CD4-positive, alpha-beta T cell treated with Interleukin-10 for 1 hour (primary cell): ENCODE data around the gene KDM4E.

Source experiments
- DNase-seq: peaks from one replicate; pipeline ENCODE4 v3.0.0-alpha.2; 2020

The KDM4E gene

DNA sequence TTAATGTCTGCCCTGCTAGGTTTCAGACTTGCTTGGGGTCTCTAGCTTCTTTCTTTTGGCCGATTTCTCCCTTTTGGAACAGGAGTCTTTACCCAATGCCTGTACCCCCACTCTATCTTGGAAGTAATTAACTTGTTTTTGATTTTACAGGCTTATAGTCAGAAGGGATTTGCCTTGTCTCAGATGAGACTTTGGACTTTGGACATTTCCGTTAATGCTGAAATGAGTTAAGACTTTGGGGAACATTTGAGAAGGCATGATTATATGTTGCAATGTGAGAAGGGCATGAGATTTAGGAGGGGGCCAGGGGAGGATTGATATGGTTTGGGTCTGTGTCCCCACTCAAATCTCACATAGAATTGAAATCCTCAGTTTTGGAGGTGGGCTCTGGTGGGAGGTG lies 29.3 kb downstream of the KDM4E start:
- DNase-seq: no peak

DNA sequence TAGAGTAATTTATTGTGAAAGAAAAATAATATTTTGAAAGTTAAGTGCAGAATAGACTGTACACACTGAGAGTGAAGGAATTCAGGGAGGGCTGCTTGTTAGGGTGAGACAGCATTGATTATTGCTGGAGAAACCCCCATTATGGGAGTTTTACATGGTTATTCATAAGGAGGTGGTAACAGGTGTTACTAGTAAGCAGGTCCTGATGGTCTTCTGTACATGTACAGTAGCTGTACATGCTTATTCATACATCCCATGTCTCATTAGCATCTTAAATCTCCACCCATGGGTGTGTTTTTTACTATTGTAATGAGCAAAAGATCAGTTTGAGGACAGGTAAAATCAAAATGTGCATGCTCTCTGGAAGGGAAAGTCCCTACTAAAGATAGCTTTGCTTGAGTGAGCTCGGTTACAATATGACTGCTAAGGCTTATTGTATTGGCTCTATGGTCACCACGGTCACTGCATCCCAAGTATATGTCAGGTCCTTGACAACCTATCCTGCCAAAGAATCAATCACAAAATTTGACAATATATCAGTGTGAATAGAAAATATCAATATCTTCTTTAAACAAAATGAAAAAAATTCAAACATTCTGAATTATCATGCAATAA lies 30.3 kb downstream of the KDM4E start:
- DNase-seq: no peak

DNA sequence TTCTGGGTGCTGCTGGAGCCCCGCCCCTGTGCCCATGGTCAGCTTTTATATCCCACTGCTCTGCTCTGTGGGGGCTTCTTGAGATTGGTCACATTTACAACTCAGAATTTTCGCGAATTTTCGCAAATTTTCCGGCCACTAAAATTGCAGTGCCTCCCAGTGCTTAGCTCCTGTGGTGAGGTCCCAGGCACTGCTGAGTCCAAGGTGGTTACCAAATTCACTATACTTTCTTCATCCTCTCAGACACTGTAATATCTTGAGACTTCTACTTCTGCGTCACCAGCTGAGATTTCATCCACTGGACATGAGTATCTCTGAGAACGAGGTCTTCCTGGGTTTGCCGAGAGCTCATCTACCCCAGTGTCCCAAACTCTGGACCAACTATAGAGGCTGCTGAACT lies 32.9 kb downstream of the KDM4E start:
- DNase-seq: no peak

DNA sequence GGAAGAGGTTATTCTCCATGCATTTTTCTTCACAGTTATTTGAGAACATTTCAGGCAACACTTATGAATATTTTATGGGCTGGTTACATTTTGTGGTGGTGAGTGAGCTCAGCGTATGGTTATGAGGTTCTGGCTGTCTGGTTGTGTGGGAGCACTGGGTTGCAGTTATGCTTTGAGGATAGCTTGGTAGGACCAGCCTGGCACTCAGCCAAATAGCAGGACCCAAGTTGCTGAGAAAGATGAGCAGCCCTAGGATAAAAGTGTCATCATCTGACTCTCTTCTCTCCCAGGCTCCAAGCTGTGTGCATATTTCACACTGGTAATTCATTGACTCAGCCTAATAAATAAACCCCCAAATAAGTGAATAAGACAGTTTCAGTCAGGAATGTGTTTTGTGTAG lies 33.6 kb downstream of the KDM4E start:
- no peak for DNase-seq

- no peak for DNase-seq
These were observed 34.0 kb downstream of the KDM4E start for GRCh38 chr11:95059046-95059445.

GRCh38 chr11:95065336-95065735 lies 40.3 kb downstream of the KDM4E start:
- DNase-seq: no peak

DNA sequence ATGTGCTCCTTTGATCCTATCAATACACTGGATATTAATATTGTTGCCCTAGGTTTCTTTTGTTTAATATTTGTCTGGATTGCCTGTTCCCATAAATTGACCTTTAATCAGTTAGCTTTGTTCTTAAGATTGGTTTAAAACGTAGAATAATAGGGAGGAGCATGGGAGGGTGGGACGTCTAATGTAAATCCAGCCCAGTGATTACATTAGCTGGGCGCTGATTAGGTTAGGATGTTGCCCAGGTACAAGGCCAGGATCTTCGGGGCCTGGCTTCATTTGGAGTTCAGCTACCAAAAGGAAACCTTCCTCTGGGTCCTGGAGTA lies 41.6 kb downstream of the KDM4E start, which contains the start of gene SRSF8:
Gene SRSF8, plus strand, starts transcription at position 204 of the 323 bp plus-strand sequence. CDS start 308 bp downstream, outside the sequence.
- no peak for DNase-seq

GRCh38 chr11:95067039-95067840 lies 42.2 kb downstream of the KDM4E start:
- DNase-seq: peak; percentile 78

GRCh38 chr11:95067841-95068219 lies 42.8 kb downstream of the KDM4E start:
- DNase-seq: no peak

DNA sequence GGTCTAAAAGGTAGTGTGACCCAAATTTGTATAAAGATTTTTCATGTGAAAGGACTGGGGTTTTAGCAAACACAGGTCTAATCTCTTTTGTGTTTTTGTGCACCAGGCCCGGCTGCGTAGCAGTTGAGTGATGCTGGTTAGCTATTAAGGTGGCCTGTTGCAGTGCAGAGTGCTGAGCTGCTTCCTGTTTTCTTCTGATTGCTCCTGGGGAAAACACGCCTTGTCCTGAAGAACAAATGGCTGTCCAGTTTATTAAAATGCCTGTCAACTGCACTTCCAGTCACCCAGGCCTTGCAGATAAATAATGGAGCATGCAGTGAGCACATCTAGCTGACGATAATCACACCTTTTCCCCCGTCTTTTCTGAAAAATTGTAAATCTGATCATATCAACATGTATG lies 43.5 kb downstream of the KDM4E start:
- DNase-seq: peak; percentile 89

DNA sequence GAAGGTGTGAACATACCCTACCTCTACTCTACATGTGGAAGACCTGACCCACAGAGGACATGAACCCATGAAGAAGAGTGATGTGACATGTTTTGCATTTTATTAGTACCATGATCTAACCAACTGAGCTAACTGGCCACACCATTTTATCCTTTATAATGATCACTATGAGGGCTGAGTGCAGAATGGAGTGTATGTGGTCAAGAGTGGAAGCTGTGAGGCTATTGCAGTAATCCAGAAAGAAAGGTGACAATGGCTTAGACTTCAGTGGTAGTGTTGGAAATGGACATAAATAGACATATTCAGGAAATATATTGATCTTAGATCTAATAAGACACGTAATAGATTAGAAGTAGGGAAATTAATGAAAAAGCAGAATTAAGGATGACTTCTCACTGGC lies 45.4 kb downstream of the KDM4E start:
- DNase-seq: no peak

GRCh38 chr11:95072948-95073347 lies 47.9 kb downstream of the KDM4E start:
- no peak for DNase-seq

DNA sequence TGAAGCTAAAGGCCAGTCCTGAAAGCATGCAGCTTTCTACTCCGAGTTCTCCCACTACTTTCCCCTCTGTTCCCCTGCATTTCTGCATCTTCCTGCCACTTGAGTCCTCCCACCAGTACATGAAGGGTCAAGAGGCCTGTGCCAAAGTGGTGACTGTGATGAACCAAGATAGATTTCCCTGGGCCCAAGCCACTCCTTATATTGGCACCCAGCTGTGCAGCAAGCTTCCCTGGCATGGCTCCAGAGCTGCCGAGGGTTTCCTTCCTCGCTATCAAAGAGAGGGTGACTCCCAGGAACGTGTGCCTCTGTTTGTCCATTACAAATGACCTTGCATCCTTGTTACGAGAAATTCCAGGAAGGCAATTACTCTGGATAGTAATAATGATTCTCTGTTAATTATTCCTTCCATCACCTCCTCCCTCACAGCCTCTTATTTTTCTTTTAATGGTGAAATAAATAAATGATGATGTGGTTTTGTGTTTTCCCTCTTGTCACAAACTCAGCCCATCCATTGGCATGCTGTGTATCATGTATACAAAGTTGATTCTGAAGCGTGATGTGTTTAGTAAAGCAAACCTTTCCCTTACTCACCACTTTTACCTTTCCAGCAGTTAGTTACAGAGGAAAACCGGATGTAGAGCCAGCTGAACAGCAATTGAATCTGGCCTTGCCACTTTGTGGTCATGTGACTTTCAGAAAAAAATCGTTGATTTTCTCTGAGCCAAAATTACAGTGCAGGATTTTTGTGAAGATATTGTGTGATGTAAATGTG lies 49.9 kb downstream of the KDM4E start:
- DNase-seq: no peak

GRCh38 chr11:95076416-95076815 lies 51.4 kb downstream of the KDM4E start:
- no peak for DNase-seq

DNA sequence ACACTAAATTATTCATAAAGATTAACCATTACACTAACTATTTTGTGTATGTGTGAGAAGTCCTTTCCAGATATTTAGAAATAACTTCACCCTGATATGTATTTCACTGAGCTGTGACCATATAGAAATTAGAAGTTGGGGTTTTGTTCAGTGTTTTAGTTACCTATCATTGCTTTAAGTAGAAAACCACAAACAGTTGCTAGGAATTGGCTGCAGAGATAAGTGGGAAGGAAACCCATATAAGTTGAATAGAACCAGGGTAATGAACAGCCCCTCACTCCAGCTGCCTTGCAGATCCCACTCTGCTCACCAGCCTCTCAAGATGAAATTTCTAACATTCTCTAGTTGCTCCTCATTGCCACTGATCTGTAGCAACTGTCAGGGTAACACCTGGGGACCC lies 51.9 kb downstream of the KDM4E start:
- DNase-seq: no peak
